ENCODE measurements around the gene BPIFB6.

Gene BPIFB6

GRCh38 chr20:32991792-32992641, 39.4 kb upstream of the BPIFB6 start:
- no peak for DNase-seq
- H3K9me3 Mint-ChIP-seq = peaks cover 8% of the 10 kb centered on the region
- no peaks in the 10 kb centered on the region for H3K36me3 Mint-ChIP-seq (ENCODE audit: low read depth)
- H3K4me1 Mint-ChIP-seq (ENCODE audit: low read depth) = peaks cover 41% of the 10 kb centered on the region
- no peaks in the 10 kb centered on the region for H3K27me3 Mint-ChIP-seq
- H3K4me3 Mint-ChIP-seq = no peak overlapping the region
- H3K27ac Mint-ChIP-seq = no peak overlapping the region

- Mint-ChIP-seq H3K27me3 (no peaks in the 10 kb centered on the region), H3K4me3 (no peak overlapping the region)
These were observed 37.9 kb upstream of the BPIFB6 start for GRCh38 chr20:32993496-32994050.

GRCh38 chr20:32995802-32996201, 35.6 kb upstream of the BPIFB6 start:
- H3K4me3 Mint-ChIP-seq = no peak overlapping the region
- no peak for DNase-seq
- no peaks in the 10 kb centered on the region for H3K27me3 Mint-ChIP-seq
- H3K36me3 Mint-ChIP-seq (ENCODE audit: low read depth) = no peaks in the 10 kb centered on the region
- H3K9me3 Mint-ChIP-seq = peaks cover 8% of the 10 kb centered on the region
- no peak overlapping the region for H3K27ac Mint-ChIP-seq
- H3K4me1 Mint-ChIP-seq (ENCODE audit: low read depth) = peaks cover 41% of the 10 kb centered on the region

More at GRCh38 chr20:32993496-32994050, 37.9 kb upstream of the BPIFB6 start:
- Mint-ChIP-seq H3K27ac (no peak overlapping the region), H3K36me3 (ENCODE audit: low read depth) (no peaks in the 10 kb centered on the region), H3K9me3 (peaks cover 8% of the 10 kb centered on the region), H3K4me1 (ENCODE audit: low read depth) (peaks cover 43% of the 10 kb centered on the region)
- DNase-seq = no peak

GRCh38 chr20:32997431-32997830, 34.0 kb upstream of the BPIFB6 start:
- peaks cover 8% of the 10 kb centered on the region for H3K9me3 Mint-ChIP-seq
- peaks cover 35% of the 10 kb centered on the region for H3K4me1 Mint-ChIP-seq (ENCODE audit: low read depth)
- no peak overlapping the region for H3K27ac Mint-ChIP-seq
- H3K36me3 Mint-ChIP-seq (ENCODE audit: low read depth) = no peaks in the 10 kb centered on the region
- no peak for DNase-seq
- H3K4me3 Mint-ChIP-seq = no peak overlapping the region
- H3K27me3 Mint-ChIP-seq = no peaks in the 10 kb centered on the region

- Mint-ChIP-seq H3K4me3 (no peak overlapping the region), H3K27me3 (no peaks in the 10 kb centered on the region), H3K4me1 (ENCODE audit: low read depth) (peaks cover 22% of the 10 kb centered on the region), H3K27ac (no peak overlapping the region), H3K36me3 (ENCODE audit: low read depth) (no peaks in the 10 kb centered on the region), H3K9me3 (peaks cover 6% of the 10 kb centered on the region)
- no peak for DNase-seq
These were observed 31.7 kb upstream of the BPIFB6 start for GRCh38 chr20:32999603-33000250.

GRCh38 chr20:33000802-33001466, 30.5 kb upstream of the BPIFB6 start:
- H3K9me3 Mint-ChIP-seq = peaks cover 3% of the 10 kb centered on the region
- no peak overlapping the region for H3K27ac Mint-ChIP-seq
- H3K27me3 Mint-ChIP-seq = no peaks in the 10 kb centered on the region
- no peak for DNase-seq
- no peaks in the 10 kb centered on the region for H3K36me3 Mint-ChIP-seq (ENCODE audit: low read depth)
- H3K4me3 Mint-ChIP-seq = no peak overlapping the region
- peaks cover 27% of the 10 kb centered on the region for H3K4me1 Mint-ChIP-seq (ENCODE audit: low read depth)

- DNase-seq = no peak
- Mint-ChIP-seq H3K9me3 (peaks cover 3% of the 10 kb centered on the region), H3K4me1 (ENCODE audit: low read depth) (peaks cover 25% of the 10 kb centered on the region), H3K27ac (peak overlapping the region; percentile 3), H3K4me3 (no peak overlapping the region), H3K27me3 (no peaks in the 10 kb centered on the region), H3K36me3 (ENCODE audit: low read depth) (no peaks in the 10 kb centered on the region)
These were observed 29.2 kb upstream of the BPIFB6 start for GRCh38 chr20:33002087-33002808.

GRCh38 chr20:33004141-33004751, 27.2 kb upstream of the BPIFB6 start, which contains the start of gene SUN5:
SUN5 (minus strand) TSS chr20:33004433; CDS start chr20:33004340, 93 bp downstream.
- H3K27ac Mint-ChIP-seq = no peak within 1 kb of the TSS
- H3K4me3 Mint-ChIP-seq = no peak within 1 kb of the TSS
- H3K9me3 Mint-ChIP-seq = peaks cover 3% of the 10 kb centered on the region
- DNase-seq = no peak
- peaks cover 20% of the 10 kb centered on the region for H3K4me1 Mint-ChIP-seq (ENCODE audit: low read depth)
- no peaks in the 10 kb centered on the region for H3K27me3 Mint-ChIP-seq
- no peaks in the 10 kb centered on the region for H3K36me3 Mint-ChIP-seq (ENCODE audit: low read depth)

GRCh38 chr20:33005132-33005566, 26.3 kb upstream of the BPIFB6 start:
- H3K27ac Mint-ChIP-seq = no peak overlapping the region
- peaks cover 3% of the 10 kb centered on the region for H3K9me3 Mint-ChIP-seq
- H3K4me3 Mint-ChIP-seq = no peak overlapping the region

GRCh38 chr20:33005908-33006775, 25.3 kb upstream of the BPIFB6 start:
- H3K4me1 Mint-ChIP-seq (ENCODE audit: low read depth) = peaks cover 16% of the 10 kb centered on the region
- no peaks in the 10 kb centered on the region for H3K27me3 Mint-ChIP-seq

More at GRCh38 chr20:33005132-33005566, 26.3 kb upstream of the BPIFB6 start:
- Mint-ChIP-seq H3K27me3 (no peaks in the 10 kb centered on the region), H3K36me3 (ENCODE audit: low read depth) (no peaks in the 10 kb centered on the region), H3K4me1 (ENCODE audit: low read depth) (peaks cover 20% of the 10 kb centered on the region)
- DNase-seq = no peak

GRCh38 chr20:33006776-33007375, 24.6 kb upstream of the BPIFB6 start:
- Mint-ChIP-seq H3K36me3 (ENCODE audit: low read depth) (no peaks in the 10 kb centered on the region), H3K27me3 (no peaks in the 10 kb centered on the region), H3K27ac (no peak overlapping the region), H3K9me3 (peaks cover 3% of the 10 kb centered on the region), H3K4me3 (no peak overlapping the region), H3K4me1 (ENCODE audit: low read depth) (peaks cover 13% of the 10 kb centered on the region)
- no peak for DNase-seq

More at GRCh38 chr20:33005908-33006775, 25.3 kb upstream of the BPIFB6 start:
- Mint-ChIP-seq H3K36me3 (ENCODE audit: low read depth) (no peaks in the 10 kb centered on the region), H3K9me3 (peaks cover 3% of the 10 kb centered on the region), H3K27ac (no peak overlapping the region), H3K4me3 (no peak overlapping the region)
- DNase-seq = no peak

- peaks cover 8% of the 10 kb centered on the region for H3K4me1 Mint-ChIP-seq (ENCODE audit: low read depth)
- DNase-seq = no peak
- H3K9me3 Mint-ChIP-seq = peaks cover 3% of the 10 kb centered on the region
- no peaks in the 10 kb centered on the region for H3K27me3 Mint-ChIP-seq
- H3K27ac Mint-ChIP-seq = no peak within 1 kb of the TSS
- H3K36me3 Mint-ChIP-seq (ENCODE audit: low read depth) = no peaks in the 10 kb centered on the region
- no peak within 1 kb of the TSS for H3K4me3 Mint-ChIP-seq
These were observed 23.8 kb upstream of the BPIFB6 start, which contains the start of gene BPIFB2 for GRCh38 chr20:33007376-33008335. BPIFB2 (plus strand) TSS chr20:33007704; CDS start chr20:33008575, 871 bp downstream.
